ENCODE results near the gene SLC4A1AP.

DNA sequence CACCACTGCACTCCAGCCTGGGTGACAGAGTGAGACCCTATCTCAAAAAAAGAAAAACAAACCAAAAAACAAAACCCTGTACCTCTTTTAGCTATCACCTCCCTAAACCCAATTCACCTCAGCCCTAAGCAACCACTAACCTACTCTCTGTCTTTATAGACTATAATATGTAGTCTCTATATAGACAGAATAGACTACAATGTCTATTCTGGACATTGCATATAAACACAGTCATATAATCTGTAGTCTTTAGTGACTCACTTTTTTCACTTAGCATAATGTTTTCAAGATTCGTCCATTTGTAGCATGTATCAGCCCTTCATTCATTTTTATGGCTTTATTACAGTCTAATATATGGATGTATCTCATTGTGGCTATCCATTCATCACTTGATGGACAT lies 70.6 kb downstream of the SLC4A1AP start:
- TF ChIP-seq, protein P1, sequence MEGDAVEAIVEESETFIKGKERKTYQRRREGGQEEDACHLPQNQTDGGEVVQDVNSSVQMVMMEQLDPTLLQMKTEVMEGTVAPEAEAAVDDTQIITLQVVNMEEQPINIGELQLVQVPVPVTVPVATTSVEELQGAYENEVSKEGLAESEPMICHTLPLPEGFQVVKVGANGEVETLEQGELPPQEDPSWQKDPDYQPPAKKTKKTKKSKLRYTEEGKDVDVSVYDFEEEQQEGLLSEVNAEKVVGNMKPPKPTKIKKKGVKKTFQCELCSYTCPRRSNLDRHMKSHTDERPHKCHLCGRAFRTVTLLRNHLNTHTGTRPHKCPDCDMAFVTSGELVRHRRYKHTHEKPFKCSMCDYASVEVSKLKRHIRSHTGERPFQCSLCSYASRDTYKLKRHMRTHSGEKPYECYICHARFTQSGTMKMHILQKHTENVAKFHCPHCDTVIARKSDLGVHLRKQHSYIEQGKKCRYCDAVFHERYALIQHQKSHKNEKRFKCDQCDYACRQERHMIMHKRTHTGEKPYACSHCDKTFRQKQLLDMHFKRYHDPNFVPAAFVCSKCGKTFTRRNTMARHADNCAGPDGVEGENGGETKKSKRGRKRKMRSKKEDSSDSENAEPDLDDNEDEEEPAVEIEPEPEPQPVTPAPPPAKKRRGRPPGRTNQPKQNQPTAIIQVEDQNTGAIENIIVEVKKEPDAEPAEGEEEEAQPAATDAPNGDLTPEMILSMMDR (IDR thresholded peaks at IDR 0.05): no peak
- TF ChIP-seq EP300 (IDR thresholded peaks at IDR 0.05) (no peak), POLR2AphosphoS5 (IDR thresholded peaks at IDR 0.05) (no peak), POLR2A (IDR thresholded peaks at IDR 0.05) (no peak)

Measured in upper lobe of left lung (tissue), 4 donors.